H1 (cell line): ENCODE results near the gene GOLGA3. TPM values are rescaled to one million over a fixed set of nuclear protein-coding genes. Genes with fewer than 3 reads are reported as not detected.

Source experiments
- CTCF ChIA-PET: fragments of 300-600 bp; sonication (Branson Sonifier 250); formaldehyde crosslinking; loops from one replicate; lab custom pipeline; 2021; ENCODE audit not compliant: partially characterized antibody; lab: Charles Lee
- POLR2A ChIA-PET: fragments of 300-600 bp; sonication (Branson Sonifier 250); formaldehyde crosslinking; loops from one replicate; lab custom pipeline; 2021; ENCODE audit warnings: inconsistent platforms; ENCODE audit not compliant: partially characterized antibody; lab: Charles Lee
- DNase-seq, 2 experiments: peaks; one replicate each; pipeline versions ENCODE4 v3.0.0 to v3.0.0-alpha.2; 2010 to 2022; ENCODE audit warnings: low spot score in 2 of 2, low read depth in 1 of 2, mixed read lengths in 1 of 2
- FAIRE-seq: peaks from 2 replicates; lab custom pipeline; 2011; peaks lifted over from hg19 to GRCh38; lab: Jason Lieb, UNC
- H2AFZ ChIP-seq: 2 replicates; pipeline ENCODE4 v1.8.1; 2012; ENCODE audit warnings: low read length, inconsistent platforms
- H2AK5ac ChIP-seq: 2 replicates; pipeline ENCODE4 v1.6.1; 2013; ENCODE audit warnings: low read depth, low read length
- H2BK120ac ChIP-seq: replicated peaks from 2 replicates; pipeline ENCODE3; 2013; ENCODE audit warnings: low read depth, low read length, inconsistent platforms
- H2BK12ac ChIP-seq: 2 replicates; pipeline ENCODE4 v1.6.1; 2013; ENCODE audit warnings: low read depth, low read length
- H2BK15ac ChIP-seq: 2 replicates; pipeline ENCODE4 v1.6.1; 2013; ENCODE audit warnings: low read length
- H2BK20ac ChIP-seq: 2 replicates; pipeline ENCODE4 v1.6.1; 2013; ENCODE audit warnings: low read length
- H2BK5ac ChIP-seq: 2 replicates; pipeline ENCODE4 v1.6.1; 2013; ENCODE audit warnings: low read depth, low read length
- H3K14ac ChIP-seq: 2 replicates; pipeline ENCODE4 v1.6.1; 2013; ENCODE audit warnings: inconsistent platforms; ENCODE audit not compliant: insufficient read length
- H3K18ac ChIP-seq: 2 replicates; pipeline ENCODE4 v1.6.1; 2013; ENCODE audit warnings: low read length; ENCODE audit errors: extremely low read depth
- H3K23ac ChIP-seq: 2 replicates; pipeline ENCODE4 v1.6.1; 2013; ENCODE audit warnings: inconsistent platforms; ENCODE audit not compliant: insufficient read length
- H3K23me2 ChIP-seq: 2 replicates; pipeline ENCODE4 v1.6.1; 2013; ENCODE audit warnings: low read depth, low read length
- H3K27ac ChIP-seq: 2 replicates; pipeline ENCODE4 v1.6.1; 2011; ENCODE audit warnings: low read depth, low read length, inconsistent platforms
- H3K27me3 ChIP-seq, 4 experiments: replicated peaks in 1 of 4; 1 replicate in 1 of 4; 2 replicates in 3 of 4; pipeline versions ENCODE4 v1.6.1 to v1.8.1; 2011 to 2013; ENCODE audit warnings: low read length in 3 of 4, mild to moderate bottlenecking in 3 of 4, inconsistent platforms in 2 of 4, mixed read lengths in 2 of 4, moderate library complexity in 1 of 4; ENCODE audit not compliant: control insufficient read depth in 3 of 4, insufficient read depth in 3 of 4; ENCODE audit errors: extremely low read depth in 1 of 4
- H3K36me3 ChIP-seq, 4 experiments: 2 replicates each; pipeline versions ENCODE4 v1.6.1 to v1.8.1; 2011 to 2013; ENCODE audit warnings: mild to moderate bottlenecking in 4 of 4, low read length in 3 of 4, moderate library complexity in 2 of 4, control low read depth in 1 of 4, inconsistent platforms in 1 of 4; ENCODE audit not compliant: insufficient read depth in 4 of 4, control insufficient read depth in 2 of 4
- H3K4ac ChIP-seq: replicated peaks from 2 replicates; pipeline ENCODE3; 2013; ENCODE audit warnings: low read length, low read depth, mixed read lengths, inconsistent platforms; ENCODE audit not compliant: insufficient read length
- H3K4me1 ChIP-seq, 4 experiments: replicated peaks in 1 of 4; 1 replicate in 1 of 4; 2 replicates in 3 of 4; pipeline versions ENCODE4 v1.6.1 to v1.8.1; 2011 to 2013; ENCODE audit warnings: low read length in 3 of 4, inconsistent platforms in 2 of 4, mixed read lengths in 1 of 4; ENCODE audit not compliant: insufficient read depth in 4 of 4, control insufficient read depth in 3 of 4
- H3K4me2 ChIP-seq, 2 experiments: 2 replicates each; pipeline versions ENCODE4 v1.6.1 to v1.8.1; 2011 to 2013; ENCODE audit warnings: low read depth in 2 of 2, low read length in 2 of 2, control low read depth in 1 of 2, inconsistent platforms in 1 of 2, mild to moderate bottlenecking in 1 of 2; ENCODE audit not compliant: insufficient read depth in 1 of 2
- H3K4me3 ChIP-seq, 4 experiments: fragments of 200-600, 300-600 bp in 1 of 4; sonication (generic), shearing (Covaris generic), sonication (Bioruptor Twin) in 1 of 4; 2 replicates each; pipeline versions ENCODE4 v1.5.1 to v1.8.1; 2011 to 2016; ENCODE audit warnings: low read length in 4 of 4, low read depth in 3 of 4, control low read depth in 2 of 4, inconsistent platforms in 2 of 4, mild to moderate bottlenecking in 2 of 4, mixed read lengths in 1 of 4, moderate library complexity in 1 of 4; ENCODE audit not compliant: insufficient read depth in 2 of 4; ENCODE audit errors: extremely low read depth in 1 of 4
- H3K56ac ChIP-seq: replicated peaks from 2 replicates; pipeline ENCODE3; 2013; ENCODE audit warnings: low read depth, mild to moderate bottlenecking, mixed read lengths, low read length, inconsistent platforms; ENCODE audit not compliant: insufficient read length
- H3K79me1 ChIP-seq: 2 replicates; pipeline ENCODE4 v1.6.1; 2013; ENCODE audit warnings: low read depth, low read length, control low read depth
- H3K79me2 ChIP-seq, 2 experiments: 2 replicates each; pipeline versions ENCODE4 v1.6.1 to v1.8.1; 2012 to 2013; ENCODE audit warnings: low read length in 2 of 2, mild to moderate bottlenecking in 2 of 2, inconsistent platforms in 1 of 2; ENCODE audit not compliant: insufficient read depth in 2 of 2, control insufficient read depth in 1 of 2
- H3K9ac ChIP-seq, 4 experiments: replicated peaks in 1 of 4; 1 replicate in 1 of 4; 2 replicates in 3 of 4; pipeline versions ENCODE4 v1.6.1 to v1.8.1; 2011 to 2013; ENCODE audit warnings: low read depth in 3 of 4, low read length in 3 of 4, control low read depth in 2 of 4, mild to moderate bottlenecking in 2 of 4, moderate library complexity in 2 of 4, inconsistent platforms in 1 of 4; ENCODE audit errors: extremely low read depth in 1 of 4
- H3K9me3 ChIP-seq, 2 experiments: 2 replicates each; pipeline versions ENCODE4 v1.6.1 to v1.8.1; 2012 to 2013; ENCODE audit warnings: mild to moderate bottlenecking in 2 of 2, moderate library complexity in 2 of 2, control low read depth in 1 of 2, inconsistent platforms in 1 of 2, low read depth in 1 of 2, low read length in 1 of 2, mixed read lengths in 1 of 2; ENCODE audit not compliant: insufficient read depth in 2 of 2
- H4K20me1 ChIP-seq, 2 experiments: replicated peaks in 1 of 2; 2 replicates each; pipeline versions ENCODE3 to v1.8.1; 2011 to 2013; ENCODE audit warnings: inconsistent platforms in 2 of 2, low read length in 2 of 2, mild to moderate bottlenecking in 1 of 2; ENCODE audit not compliant: insufficient read depth in 2 of 2, control insufficient read depth in 1 of 2
- H4K5ac ChIP-seq: 2 replicates; pipeline ENCODE4 v1.6.1; 2013; ENCODE audit warnings: low read length, low read depth, mixed read lengths, inconsistent platforms; ENCODE audit not compliant: insufficient read length
- H4K8ac ChIP-seq: 2 replicates; pipeline ENCODE4 v1.8.0; 2013; ENCODE audit warnings: mild to moderate bottlenecking, moderate library complexity, low read length, inconsistent platforms; ENCODE audit not compliant: insufficient read depth; ENCODE audit errors: extremely low read depth
- H4K91ac ChIP-seq: replicated peaks from 2 replicates; pipeline ENCODE3; 2013; ENCODE audit warnings: low read length, mixed read lengths, inconsistent platforms; ENCODE audit not compliant: insufficient read length
- ATF3 ChIP-seq: IDR thresholded peaks from 2 replicates; pipeline ENCODE4 v1.6.1; 2011; ENCODE audit warnings: low read depth, mild to moderate bottlenecking, low read length; ENCODE audit not compliant: insufficient read depth
- CHD2 ChIP-seq: IDR thresholded peaks from 2 replicates; pipeline ENCODE4 v1.6.1; 2012; ENCODE audit warnings: low read length, improper control_type of control experiment
- CTBP2 ChIP-seq: IDR thresholded peaks from 2 replicates; pipeline ENCODE4 v1.7.0; 2011; ENCODE audit warnings: borderline replicate concordance, mild to moderate bottlenecking, moderate library complexity, mixed read lengths, low read length; ENCODE audit not compliant: insufficient read depth, insufficient read length
- CTCF ChIP-seq, 3 experiments: IDR thresholded peaks; 1 replicate in 2 of 3; 2 replicates in 1 of 3; pipeline versions ENCODE4 v1.5.1 to v1.6.1; 2011; ENCODE audit warnings: low read length in 3 of 3, mild to moderate bottlenecking in 3 of 3, inconsistent platforms in 2 of 3, low read depth in 1 of 3, moderate library complexity in 1 of 3; ENCODE audit not compliant: insufficient read depth in 1 of 3; ENCODE audit errors: control extremely low read depth in 1 of 3
- NRF1 ChIP-seq: IDR thresholded peaks from 2 replicates; pipeline ENCODE4 v1.6.1; 2011; ENCODE audit warnings: mild to moderate bottlenecking, low read depth, low read length, improper control_type of control experiment
- RBBP5 ChIP-seq: IDR thresholded peaks from 2 replicates; pipeline ENCODE4 v1.7.1; 2012; ENCODE audit warnings: low read depth, mild to moderate bottlenecking, inconsistent platforms, low read length, moderate library complexity, borderline replicate concordance
- SRF ChIP-seq: IDR thresholded peaks from 2 replicates; pipeline ENCODE4 v1.6.1; 2011; ENCODE audit warnings: mild to moderate bottlenecking, low read depth, low read length, moderate library complexity
- SUZ12 ChIP-seq: fragments of 200-600 bp; sonication (generic); IDR thresholded peaks from 2 replicates; pipeline ENCODE4 v1.6.1; 2012; ENCODE audit warnings: mild to moderate bottlenecking, inconsistent platforms, low read length, moderate library complexity, mixed read lengths
- WGBS, 2 experiments: shearing (Covaris generic) in 1 of 2; methylation state at CpG; one replicate each; pipeline versions ENCODE4 v1.1.6 to v1.1.7; 2013 to 2015; ENCODE audit warnings: low lambda C conversion rate in 2 of 2, mixed read lengths in 2 of 2, inconsistent platforms in 1 of 2, low coverage in 1 of 2, missing lambda C conversion rate in 1 of 2; ENCODE audit not compliant: insufficient replicate concordance in 2 of 2, insufficient coverage in 1 of 2, insufficient read length in 1 of 2; ENCODE audit errors: extremely low coverage in 1 of 2, missing lambda C conversion rate in 1 of 2; 5-methylcytosine and 5-hydroxymethylcytosine counted together
- polyA plus RNA-seq, 7 experiments: library from polyadenylated mRNA; depleted of rRNA in 3 of 7; stranded (reverse) in 5 of 7; unstranded in 2 of 7; fragments of >200 nt in 5 of 7; fragments of 200-250 nt in 2 of 7; gene quantifications; 1 replicate in 5 of 7; 2 replicates in 1 of 7; 4 replicates in 1 of 7; pipeline versions ENCODE4 v1.2.1 to v1.2.3, GENCODE V29; 2011 to 2013; ENCODE audit warnings: missing spikeins in 2 of 7, mixed read lengths in 2 of 7
- total RNA-seq: library from RNA; stranded (reverse); fragmentation: NEBNext Ultra II Directional; extraction: Animal tissue kit (Norgen Biotek cat#: 25700); gene quantifications from 2 replicates; pipeline ENCODE4 v1.2.1, GENCODE V29; 2021

Gene GOLGA3
- total and polyA plus RNA-seq, 2 of the 8 experiments (the other 6 are each of a cell fraction or from before 2014, with no cell fraction given): 6.4 to 33.1 TPM

- no peak overlapping the region for H3K23ac ChIP-seq
- H3K79me2 ChIP-seq: no peaks in the 10 kb centered on the region
- no peak overlapping the region for H3K56ac ChIP-seq
- H4K8ac ChIP-seq: no peak overlapping the region
- DNase-seq (no peak), FAIRE-seq (no peak)
- peaks cover 0 to 11% (median 2%) of the 10 kb centered on the region in 4 experiments; a peak in 5 of 8 replicates for H3K36me3 ChIP-seq
- no peak overlapping the region for H2BK15ac ChIP-seq
- H4K20me1 ChIP-seq: peaks cover 3 to 4% of the 10 kb centered on the region in 2 experiments
- no peak overlapping the region for H3K27ac ChIP-seq
- no peaks in the 10 kb centered on the region for H3K9me3 ChIP-seq
- H3K9ac ChIP-seq: no peak overlapping the region
- H4K91ac ChIP-seq: no peak overlapping the region
- no peak overlapping the region for H2BK12ac ChIP-seq
- WGBS, 2 experiments: 92% methylated on average over 34 of the region's 42 CpGs; no CpG with 5 or more reads in 1 of the 2 experiments
- H2BK20ac ChIP-seq: no peak overlapping the region
- no peak overlapping the region for H4K5ac ChIP-seq
- no peak overlapping the region for H2BK120ac ChIP-seq
- ChIA-PET CTCF (interaction anchor here (1.4 kb wide), 1 partner anchor 32 kb away, joined by 3 read pairs; no protein-coding TSS in a partner anchor), POLR2A (interaction anchor here (1.0 kb wide), 1 partner anchor 67 kb away, joined by 4 read pairs; no protein-coding TSS in a partner anchor)
- H2AK5ac ChIP-seq: no peak overlapping the region
- H3K23me2 ChIP-seq: no peaks in the 10 kb centered on the region
- no peak overlapping the region for H2AFZ ChIP-seq
- H3K18ac ChIP-seq: no peak overlapping the region
- H3K27me3 ChIP-seq: no peaks in the 10 kb centered on the region
- no peak overlapping the region for H3K4me3 ChIP-seq
- H2BK5ac ChIP-seq: no peak overlapping the region
- H3K14ac ChIP-seq: no peak overlapping the region
- peaks cover 3% of the 10 kb centered on the region for H3K79me1 ChIP-seq
- no peak overlapping the region for H3K4ac ChIP-seq
- H3K4me1 ChIP-seq: no peaks in the 10 kb centered on the region
- H3K4me2 ChIP-seq: no peak overlapping the region
- TF ChIP-seq CTBP2: no peak
- no peak for TF ChIP-seq RBBP5
- TF ChIP-seq SRF: no peak
- no peak for TF ChIP-seq CHD2
- no peak for TF ChIP-seq NRF1
- TF ChIP-seq SUZ12: no peak
- no peak for TF ChIP-seq CTCF (IDR thresholded peaks at IDR 0.05; ENCODE audit: control extremely low read depth in 1 of 3, insufficient read depth in 1 of 3, low read depth in 1 of 3, low read length in 3 of 3)
- no peak for TF ChIP-seq ATF3
These were observed 6.7 kb upstream of the GOLGA3 start for GRCh38 chr12:132835076-132836025.
